BJ (cell line): ENCODE measurements around the gene MTUS2. TPM values are rescaled to one million over a fixed set of nuclear protein-coding genes. Genes with fewer than 3 reads are reported as not detected.

Source experiments
- CTCF ChIA-PET: fragments of 350-600 bp; formaldehyde crosslinking; extraction: SDS; loops from one replicate; lab custom pipeline; 2021; ENCODE audit warnings: antibody characterized with exemption, inconsistent platforms; lab: Yijun Ruan, JAX
- POLR2A ChIA-PET: fragments of 300-600 bp; sonication (Branson Sonifier 250); formaldehyde crosslinking; extraction: SDS; loops from one replicate; lab custom pipeline; 2021; ENCODE audit warnings: antibody characterized with exemption; lab: Charles Lee
- DNase-seq: peaks from one replicate; pipeline ENCODE4 v3.0.0-alpha.2; 2011; ENCODE audit warnings: low read depth
- H3K27me3 ChIP-seq: 2 replicates; pipeline ENCODE4 v1.6.0; 2011; ENCODE audit warnings: low read length; ENCODE audit not compliant: control insufficient read depth, insufficient read depth
- H3K36me3 ChIP-seq: 2 replicates; pipeline ENCODE4 v1.5.1; 2011; ENCODE audit warnings: low read length; ENCODE audit not compliant: control insufficient read depth, insufficient read depth
- H3K4me3 ChIP-seq: 2 replicates; pipeline ENCODE4 v1.5.1; 2011; ENCODE audit warnings: low read depth, mild to moderate bottlenecking, control low read depth, low read length
- polyA plus RNA-seq: library from polyadenylated mRNA; depleted of rRNA; stranded (reverse); fragments of >200 nt; gene quantifications from 2 replicates; pipeline ENCODE4 v1.2.3, GENCODE V29; 2011
- TF ChIP-seq, protein P1 (sequence below): IDR thresholded peaks from 2 replicates; pipeline ENCODE4 v1.5.1; 2011; ENCODE audit warnings: low read depth, mild to moderate bottlenecking, control low read depth, inconsistent platforms, low read length, moderate library complexity; ENCODE audit not compliant: insufficient read depth

Gene MTUS2
- polyA plus RNA-seq, 1 experiment: 0.05 TPM

DNA sequence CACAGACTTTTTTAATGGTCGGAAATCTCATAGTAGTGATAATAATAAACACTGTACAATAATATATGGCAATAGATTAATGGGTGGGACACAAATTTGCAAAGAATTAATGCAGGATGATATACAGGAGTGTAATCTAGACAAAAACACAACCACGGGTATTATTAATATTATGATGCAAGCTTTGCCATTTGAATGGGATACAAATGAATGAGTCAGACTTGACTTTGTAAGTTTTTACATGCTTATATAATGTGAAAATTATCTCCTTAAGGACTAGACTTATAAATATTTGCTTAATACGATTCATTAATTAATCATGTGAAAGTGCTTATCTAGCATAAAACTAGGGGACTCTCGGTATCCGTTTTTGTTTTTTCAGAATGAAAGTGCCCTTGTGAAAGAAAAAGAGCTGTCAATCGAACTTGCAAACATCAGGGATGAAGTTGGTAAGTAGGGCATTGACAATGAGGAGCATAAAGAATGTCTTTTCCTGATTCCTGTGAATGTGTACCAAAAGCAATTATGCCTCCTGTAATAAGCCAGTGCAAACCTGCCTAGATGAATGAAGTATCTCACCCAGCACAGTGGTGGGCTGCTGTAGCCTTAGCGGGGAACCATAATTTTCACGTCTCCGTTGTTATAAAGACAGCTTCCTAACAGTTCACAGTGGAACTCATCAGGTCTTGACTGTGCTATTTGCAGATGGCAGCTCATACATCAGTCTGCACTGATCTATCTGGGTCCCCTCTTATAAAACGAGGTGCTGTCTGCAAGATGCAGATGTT lies 619.7 kb downstream of the MTUS2 start:
- ChIA-PET POLR2A (no interaction called here), CTCF (interaction anchor here (1.0 kb wide), 1 partner anchor 34 kb away, joined by 3 read pairs; no protein-coding TSS in a partner anchor)
- Histone ChIP-seq H3K4me3 (no peak overlapping the region), H3K36me3 (no peaks in the 10 kb centered on the region), H3K27me3 (peaks cover 6% of the 10 kb centered on the region)
- TF ChIP-seq, protein P1, sequence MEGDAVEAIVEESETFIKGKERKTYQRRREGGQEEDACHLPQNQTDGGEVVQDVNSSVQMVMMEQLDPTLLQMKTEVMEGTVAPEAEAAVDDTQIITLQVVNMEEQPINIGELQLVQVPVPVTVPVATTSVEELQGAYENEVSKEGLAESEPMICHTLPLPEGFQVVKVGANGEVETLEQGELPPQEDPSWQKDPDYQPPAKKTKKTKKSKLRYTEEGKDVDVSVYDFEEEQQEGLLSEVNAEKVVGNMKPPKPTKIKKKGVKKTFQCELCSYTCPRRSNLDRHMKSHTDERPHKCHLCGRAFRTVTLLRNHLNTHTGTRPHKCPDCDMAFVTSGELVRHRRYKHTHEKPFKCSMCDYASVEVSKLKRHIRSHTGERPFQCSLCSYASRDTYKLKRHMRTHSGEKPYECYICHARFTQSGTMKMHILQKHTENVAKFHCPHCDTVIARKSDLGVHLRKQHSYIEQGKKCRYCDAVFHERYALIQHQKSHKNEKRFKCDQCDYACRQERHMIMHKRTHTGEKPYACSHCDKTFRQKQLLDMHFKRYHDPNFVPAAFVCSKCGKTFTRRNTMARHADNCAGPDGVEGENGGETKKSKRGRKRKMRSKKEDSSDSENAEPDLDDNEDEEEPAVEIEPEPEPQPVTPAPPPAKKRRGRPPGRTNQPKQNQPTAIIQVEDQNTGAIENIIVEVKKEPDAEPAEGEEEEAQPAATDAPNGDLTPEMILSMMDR: no peak
- DNase-seq: no peak

DNA sequence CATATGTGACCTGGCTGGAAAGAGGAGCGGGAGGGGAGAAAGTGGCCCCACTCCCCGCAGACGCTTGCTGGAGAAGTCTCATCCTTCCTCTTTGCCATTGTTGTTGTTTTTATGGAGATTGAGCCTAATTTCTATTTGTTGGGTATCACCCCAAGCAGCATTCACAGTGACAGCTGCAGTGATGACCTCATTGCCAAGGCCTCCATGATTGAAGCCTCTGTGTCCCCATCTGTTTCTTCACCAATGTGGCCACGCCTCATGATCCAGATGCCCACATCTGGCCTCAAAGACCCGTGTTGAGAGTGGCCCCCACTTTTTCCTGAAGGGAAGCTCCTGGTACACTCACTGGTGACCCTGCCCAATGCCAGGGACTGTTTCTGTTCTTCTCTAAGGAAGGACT lies 621.2 kb downstream of the MTUS2 start:
- ChIA-PET CTCF (no interaction called here), POLR2A (no interaction called here)
- Histone ChIP-seq H3K27me3 (peaks cover 12% of the 10 kb centered on the region), H3K36me3 (no peaks in the 10 kb centered on the region), H3K4me3 (no peak overlapping the region)
- TF ChIP-seq, protein P1: no peak
- DNase-seq: no peak

DNA sequence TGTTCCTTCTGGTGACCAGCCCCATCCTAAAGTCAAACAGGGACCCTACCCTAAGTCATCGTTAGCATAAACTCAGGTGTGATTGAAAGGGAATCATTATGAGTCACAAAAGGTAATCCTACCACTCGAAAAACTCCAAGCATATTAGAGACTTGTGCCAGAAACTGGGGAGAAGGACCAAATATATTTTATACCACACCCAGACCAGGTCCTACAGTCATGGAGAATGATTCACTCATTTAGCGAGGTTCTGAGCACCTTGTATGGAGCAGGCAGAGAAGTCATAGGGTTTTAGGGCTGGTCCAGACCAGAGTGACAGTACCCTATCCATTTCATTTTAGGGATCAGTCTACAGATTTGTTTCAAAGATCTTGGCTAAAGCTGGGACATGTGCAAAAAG lies 625.9 kb downstream of the MTUS2 start:
- Histone ChIP-seq H3K36me3 (no peaks in the 10 kb centered on the region), H3K4me3 (no peak overlapping the region), H3K27me3 (peaks cover 18% of the 10 kb centered on the region)
- DNase-seq: no peak
- TF ChIP-seq, protein P1: no peak
- POLR2A ChIA-PET: no interaction called here
- CTCF ChIA-PET: no interaction called here

DNA sequence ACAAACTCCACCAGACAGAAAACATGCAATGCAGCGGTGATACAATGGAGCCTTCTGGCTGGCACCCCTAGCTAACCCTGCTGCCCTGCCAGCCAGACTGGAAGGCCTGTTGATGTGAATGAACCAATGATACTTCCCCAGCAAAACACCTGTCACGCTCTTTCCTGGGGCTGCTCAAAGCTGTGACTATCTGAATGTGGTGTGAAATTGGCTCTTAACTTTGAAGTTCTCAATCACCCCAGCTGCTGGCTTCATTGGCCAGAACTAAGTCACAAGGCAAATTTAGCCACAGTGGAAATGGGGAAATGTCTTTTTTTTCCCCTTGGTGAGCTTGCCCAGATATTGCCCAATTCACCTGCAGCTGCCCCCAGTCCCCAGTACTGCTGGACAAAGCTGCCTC lies 628.0 kb downstream of the MTUS2 start:
- no peak for DNase-seq
- Histone ChIP-seq H3K27me3 (peaks cover 15% of the 10 kb centered on the region), H3K4me3 (no peak overlapping the region), H3K36me3 (no peaks in the 10 kb centered on the region)
- TF ChIP-seq, protein P1: no peak
- CTCF ChIA-PET: no interaction called here
- POLR2A ChIA-PET: no interaction called here

DNA sequence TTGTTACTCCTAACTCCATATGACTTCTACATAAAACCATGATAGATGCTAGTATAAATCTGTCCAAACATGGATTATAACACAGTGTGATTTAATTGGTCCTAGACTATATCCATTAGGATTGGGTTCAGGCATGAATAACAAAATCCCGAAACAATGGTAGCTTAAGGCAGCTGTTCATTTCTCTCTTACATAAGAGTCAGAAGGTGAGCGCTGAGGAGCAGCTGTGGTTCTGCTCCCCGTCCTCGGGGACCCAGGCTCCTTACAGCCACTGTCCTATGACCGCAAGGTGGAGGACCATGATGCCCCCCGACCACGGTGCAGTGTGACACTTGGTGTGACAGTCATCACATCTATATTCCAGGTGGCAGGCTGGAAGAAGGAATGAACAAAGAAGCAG lies 629.6 kb downstream of the MTUS2 start:
- DNase-seq: no peak
- ChIA-PET POLR2A (no interaction called here), CTCF (interaction anchor here (1.0 to 1.4 kb wide), 2 partner anchors 34 to 258 kb away, joined by 3 read pairs; no protein-coding TSS in a partner anchor)
- Histone ChIP-seq H3K27me3 (peaks cover 11% of the 10 kb centered on the region), H3K4me3 (no peak overlapping the region), H3K36me3 (no peaks in the 10 kb centered on the region)
- TF ChIP-seq, protein P1: no peak
